ENCODE measurements around the gene RAF1.

The RAF1 gene

GRCh38 chr3:12598890-12599289 is 65.0 kb downstream of the RAF1 start:
- no peaks in the 10 kb centered on the region for H4K20me1 ChIP-seq (ENCODE audit: insufficient read depth, low read length)
- no peak overlapping the region for H3K9ac ChIP-seq (ENCODE audit: low read length)
- TF ChIP-seq EZH2 (optimal IDR thresholded peaks at IDR 0.05; ENCODE audit: low read depth, low read length), result no peak
- TF ChIP-seq EZH2phosphoT487 (IDR thresholded peaks at IDR 0.05; ENCODE audit: low read length), result no peak
- no peak for TF ChIP-seq CTCF (IDR thresholded peaks at IDR 0.05; ENCODE audit: low read length)
- no peak overlapping the region for H2AFZ ChIP-seq (ENCODE audit: low read length)
- H3K4me3 ChIP-seq (ENCODE audit: low read length), result no peak overlapping the region
- H3K79me2 ChIP-seq (ENCODE audit: low read length), result peaks cover 58% of the 10 kb centered on the region
- no peaks in the 10 kb centered on the region for H3K4me1 ChIP-seq (ENCODE audit: low read length)
- H3K4me2 ChIP-seq (ENCODE audit: low read depth, low read length), result no peak overlapping the region
- H3F3A ChIP-seq (ENCODE audit: insufficient read depth, low read length), result no peaks in the 10 kb centered on the region
- H3K36me3 ChIP-seq (replicated peaks; ENCODE audit: insufficient read depth, low read length), result peaks cover 22% of the 10 kb centered on the region; the same call in 1 of the 2 replicates
- no peak overlapping the region for H3K27ac ChIP-seq (ENCODE audit: low read length)
- H3K9me2 ChIP-seq (replicated peaks; ENCODE audit: insufficient read depth, low read length), result no peaks in the 10 kb centered on the region
- no peak for DNase-seq
- no peaks in the 10 kb centered on the region for H3K27me3 ChIP-seq (replicated peaks; ENCODE audit: insufficient read depth, low read length)
- H3K9me3 ChIP-seq (replicated peaks; ENCODE audit: insufficient read depth, low read length), result no peaks in the 10 kb centered on the region

GRCh38 chr3:12593473-12593872 is 70.4 kb downstream of the RAF1 start:
- H3K4me1 ChIP-seq (ENCODE audit: low read length), result no peaks in the 10 kb centered on the region
- H3K79me2 ChIP-seq (ENCODE audit: low read length), result peaks cover 25% of the 10 kb centered on the region; the same call in 1 of the 2 replicates
- H3K9me2 ChIP-seq (replicated peaks; ENCODE audit: insufficient read depth, low read length), result no peaks in the 10 kb centered on the region
- no peak overlapping the region for H3K27ac ChIP-seq (ENCODE audit: low read length)
- peaks cover 3% of the 10 kb centered on the region; the same call in 1 of the 2 replicates for H3K36me3 ChIP-seq (replicated peaks; ENCODE audit: insufficient read depth, low read length)
- no peak overlapping the region for H3K4me2 ChIP-seq (ENCODE audit: low read depth, low read length)
- H3F3A ChIP-seq (ENCODE audit: insufficient read depth, low read length), result no peaks in the 10 kb centered on the region
- H3K27me3 ChIP-seq (replicated peaks; ENCODE audit: insufficient read depth, low read length), result no peaks in the 10 kb centered on the region
- H3K9me3 ChIP-seq (replicated peaks; ENCODE audit: insufficient read depth, low read length), result no peaks in the 10 kb centered on the region
- H3K4me3 ChIP-seq (ENCODE audit: low read length), result no peak overlapping the region
- TF ChIP-seq EZH2phosphoT487 (IDR thresholded peaks at IDR 0.05; ENCODE audit: low read length) (no peak), EZH2 (optimal IDR thresholded peaks at IDR 0.05; ENCODE audit: low read depth, low read length) (no peak), CTCF (IDR thresholded peaks at IDR 0.05; ENCODE audit: low read length) (no peak)
- no peak overlapping the region for H3K9ac ChIP-seq (ENCODE audit: low read length)
- no peaks in the 10 kb centered on the region for H4K20me1 ChIP-seq (ENCODE audit: insufficient read depth, low read length)
- no peak for DNase-seq
- no peak overlapping the region for H2AFZ ChIP-seq (ENCODE audit: low read length)

- Histone ChIP-seq H3K9ac (ENCODE audit: low read length) (no peak overlapping the region), H3K9me3 (replicated peaks; ENCODE audit: insufficient read depth, low read length) (no peaks in the 10 kb centered on the region), H3F3A (ENCODE audit: insufficient read depth, low read length) (no peaks in the 10 kb centered on the region), H3K27ac (ENCODE audit: low read length) (no peak overlapping the region), H3K4me1 (ENCODE audit: low read length) (no peaks in the 10 kb centered on the region), H3K36me3 (replicated peaks; ENCODE audit: insufficient read depth, low read length) (peaks cover 7% of the 10 kb centered on the region; the same call in 1 of the 2 replicates), H3K27me3 (replicated peaks; ENCODE audit: insufficient read depth, low read length) (no peaks in the 10 kb centered on the region), H3K79me2 (ENCODE audit: low read length) (peaks cover 31% of the 10 kb centered on the region; the same call in 1 of the 2 replicates), H4K20me1 (ENCODE audit: insufficient read depth, low read length) (no peaks in the 10 kb centered on the region), H3K4me3 (ENCODE audit: low read length) (no peak overlapping the region), H3K4me2 (ENCODE audit: low read depth, low read length) (no peak overlapping the region), H3K9me2 (replicated peaks; ENCODE audit: insufficient read depth, low read length) (no peaks in the 10 kb centered on the region), H2AFZ (ENCODE audit: low read length) (no peak overlapping the region)
- no peak for DNase-seq
- TF ChIP-seq EZH2 (optimal IDR thresholded peaks at IDR 0.05; ENCODE audit: low read depth, low read length) (no peak), CTCF (IDR thresholded peaks at IDR 0.05; ENCODE audit: low read length) (no peak), EZH2phosphoT487 (IDR thresholded peaks at IDR 0.05; ENCODE audit: low read length) (no peak)
These were observed 71.8 kb downstream of the RAF1 start for GRCh38 chr3:12591997-12592715.

Data from MM.1S (cell line).